Gastrocnemius medialis (tissue), 4 donors: ENCODE data around the gene MYO7A.

ENCODE experiments used
- CTCF ChIP-seq, 5 experiments: fragments of 450-650 bp in 3 of 5; fragments of 200-600 bp in 2 of 5; sonication (generic) in 2 of 5; IDR thresholded peaks in 4 of 5; conservative IDR thresholded peaks in 1 of 5; 1 replicate in 4 of 5; 2 replicates in 1 of 5; pipeline ENCODE4 v1.5.1; 2016 to 2019; ENCODE audit warnings: antibody characterized with exemption in 5 of 5, mild to moderate bottlenecking in 3 of 5, moderate library complexity in 3 of 5
- POLR2A ChIP-seq, 2 donors: fragments of 450-650 bp; IDR thresholded peaks; one replicate each; pipeline ENCODE4 v1.6.1; 2017; ENCODE audit warnings: antibody characterized with exemption in 2 of 2, mild to moderate bottlenecking in 2 of 2, moderate library complexity in 2 of 2

DNA sequence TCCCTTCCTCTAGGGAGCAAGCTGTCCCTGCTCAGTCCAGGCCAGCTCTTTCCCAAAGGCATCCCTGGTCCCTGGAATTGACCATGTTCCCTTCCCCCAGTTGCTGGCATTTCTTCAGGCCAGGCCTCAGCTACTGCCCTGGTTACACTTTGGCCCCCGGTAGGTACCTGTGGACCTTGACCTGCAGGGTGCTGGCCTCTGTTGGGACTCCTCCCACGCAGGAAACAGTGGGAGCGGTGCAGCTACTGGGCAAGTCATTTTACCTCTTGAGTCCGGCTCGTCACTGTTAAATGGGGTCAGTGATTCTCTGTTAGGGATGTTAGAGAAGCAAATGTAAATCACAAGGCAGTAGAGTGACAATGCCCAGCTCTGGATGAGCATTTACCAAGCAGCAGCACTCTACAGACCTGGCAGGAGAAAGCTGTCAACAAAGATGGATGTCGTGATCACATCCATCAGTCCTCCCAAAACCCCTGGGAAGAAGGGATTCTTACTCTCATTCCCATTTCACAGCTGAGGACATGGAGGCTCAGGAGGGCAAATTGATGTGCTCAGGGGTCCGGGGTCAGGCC, 16.9 kb downstream of the MYO7A start:
- TF ChIP-seq CTCF (IDR thresholded peaks at IDR 0.05 in 4 of 5, conservative IDR thresholded peaks at IDR 0.05 in 1 of 5): no peak
- no peak for TF ChIP-seq POLR2A (IDR thresholded peaks at IDR 0.05)
